ENCODE data around the gene CCL15.

DNA sequence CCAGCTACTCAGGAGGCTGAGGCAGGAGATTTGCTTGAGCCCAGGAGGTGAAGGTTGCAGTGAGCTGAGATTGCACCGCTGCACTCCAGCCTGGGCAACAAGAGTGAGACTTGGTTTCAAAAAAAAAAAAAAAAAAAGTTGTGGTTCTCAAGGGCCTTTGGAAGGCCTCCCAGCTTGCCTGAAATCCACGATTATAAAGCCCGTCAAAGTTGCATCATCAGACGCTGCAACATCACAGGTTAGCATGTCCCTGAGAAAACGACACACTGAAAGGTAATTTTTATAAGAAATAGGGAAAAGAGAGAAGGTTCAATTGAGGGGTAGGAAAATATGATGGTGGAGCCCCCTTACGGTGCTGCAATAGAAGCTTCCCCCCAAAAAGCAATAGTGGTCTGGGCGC is 53.3 kb downstream of the CCL15 start:
- TF ChIP-seq POLR2A (IDR thresholded peaks at IDR 0.05) = no peak
- TF ChIP-seq, protein P1, sequence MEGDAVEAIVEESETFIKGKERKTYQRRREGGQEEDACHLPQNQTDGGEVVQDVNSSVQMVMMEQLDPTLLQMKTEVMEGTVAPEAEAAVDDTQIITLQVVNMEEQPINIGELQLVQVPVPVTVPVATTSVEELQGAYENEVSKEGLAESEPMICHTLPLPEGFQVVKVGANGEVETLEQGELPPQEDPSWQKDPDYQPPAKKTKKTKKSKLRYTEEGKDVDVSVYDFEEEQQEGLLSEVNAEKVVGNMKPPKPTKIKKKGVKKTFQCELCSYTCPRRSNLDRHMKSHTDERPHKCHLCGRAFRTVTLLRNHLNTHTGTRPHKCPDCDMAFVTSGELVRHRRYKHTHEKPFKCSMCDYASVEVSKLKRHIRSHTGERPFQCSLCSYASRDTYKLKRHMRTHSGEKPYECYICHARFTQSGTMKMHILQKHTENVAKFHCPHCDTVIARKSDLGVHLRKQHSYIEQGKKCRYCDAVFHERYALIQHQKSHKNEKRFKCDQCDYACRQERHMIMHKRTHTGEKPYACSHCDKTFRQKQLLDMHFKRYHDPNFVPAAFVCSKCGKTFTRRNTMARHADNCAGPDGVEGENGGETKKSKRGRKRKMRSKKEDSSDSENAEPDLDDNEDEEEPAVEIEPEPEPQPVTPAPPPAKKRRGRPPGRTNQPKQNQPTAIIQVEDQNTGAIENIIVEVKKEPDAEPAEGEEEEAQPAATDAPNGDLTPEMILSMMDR (IDR thresholded peaks at IDR 0.05) = no peak

Data from Peyer's patch (tissue), 4 donors.